ENCODE measurements around the gene PPP1CB.

- no peak for TF ChIP-seq CTCF (IDR thresholded peaks at IDR 0.05)
- no peak for TF ChIP-seq POLR2A (IDR thresholded peaks at IDR 0.05)
Observed at GRCh38 chr2:28737655-28738054, 14.0 kb upstream of the PPP1CB start.

All from esophagus squamous epithelium (tissue), 4 donors.